CD14-positive monocyte (primary cell): ENCODE measurements around the gene PPM1B. TPM values are rescaled to one million over a fixed set of nuclear protein-coding genes. Genes with fewer than 3 reads are reported as not detected.
A peak's percentile ranks its signal among the peaks of the same experiment; 100 is the strongest.

Experiments used
- DNase-seq, 3 donors: peaks; one replicate each; pipeline ENCODE4 v3.0.0-alpha.2; 2011 to 2022
- H2AFZ ChIP-seq: 2 replicates; pipeline ENCODE4 v1.6.0; 2012; ENCODE audit warnings: mild to moderate bottlenecking, low read depth, low read length, inconsistent platforms; ENCODE audit not compliant: insufficient read depth, poor library complexity, severe bottlenecking
- H3K27ac ChIP-seq, 2 donors: 1 replicate in 1 of 2; 2 replicates in 1 of 2; pipeline ENCODE4 v1.5.1; 2012 to 2013; ENCODE audit warnings: low read length in 2 of 2, control low read depth in 1 of 2, inconsistent platforms in 1 of 2, low read depth in 1 of 2, mild to moderate bottlenecking in 1 of 2
- H3K27me3 ChIP-seq, 2 donors: one replicate each; pipeline versions ENCODE4 v1.6.0 to v1.6.1; 2011 to 2013; ENCODE audit warnings: low read length in 2 of 2; ENCODE audit not compliant: control insufficient read depth in 2 of 2, insufficient read depth in 2 of 2
- H3K36me3 ChIP-seq, 2 donors: replicated peaks in 1 of 2; 1 replicate in 1 of 2; 2 replicates in 1 of 2; pipeline versions ENCODE4 v1.5.1 to v1.6.1; 2012 to 2013; ENCODE audit warnings: low read length in 2 of 2, control low read depth in 1 of 2, inconsistent platforms in 1 of 2, mild to moderate bottlenecking in 1 of 2; ENCODE audit not compliant: insufficient read depth in 2 of 2, control insufficient read depth in 1 of 2
- H3K4me1 ChIP-seq, 2 donors: 1 replicate in 1 of 2; 2 replicates in 1 of 2; pipeline versions ENCODE4 v1.5.1 to v1.6.1; 2012 to 2013; ENCODE audit warnings: low read length in 2 of 2, control low read depth in 1 of 2, inconsistent platforms in 1 of 2, mild to moderate bottlenecking in 1 of 2, moderate library complexity in 1 of 2; ENCODE audit not compliant: insufficient read depth in 2 of 2, control insufficient read depth in 1 of 2
- H3K4me2 ChIP-seq: replicated peaks from 2 replicates; pipeline ENCODE3; 2012; ENCODE audit warnings: low read length, moderate library complexity, mild to moderate bottlenecking; ENCODE audit not compliant: poor library complexity, severe bottlenecking; ENCODE audit errors: extremely low read depth
- H3K4me3 ChIP-seq, 3 experiments: fragments of 200-600 bp in 1 of 3; sonication (generic) in 1 of 3; replicated peaks in 1 of 3; 1 replicate in 2 of 3; 2 replicates in 1 of 3; pipeline ENCODE4 v1.5.1; 2011 to 2013; ENCODE audit warnings: low read length in 3 of 3, mild to moderate bottlenecking in 3 of 3, control low read depth in 2 of 3, low read depth in 2 of 3, inconsistent platforms in 1 of 3, moderate library complexity in 1 of 3
- H3K79me2 ChIP-seq: 2 replicates; pipeline ENCODE4 v1.6.0; 2012; ENCODE audit warnings: mild to moderate bottlenecking, control low read depth, inconsistent platforms, low read length, moderate library complexity; ENCODE audit not compliant: insufficient read depth
- H3K9ac ChIP-seq: 2 replicates; pipeline ENCODE4 v1.6.0; 2017; ENCODE audit warnings: low read length, mild to moderate bottlenecking; ENCODE audit not compliant: insufficient read depth, poor library complexity, severe bottlenecking
- H3K9me3 ChIP-seq, 2 donors: replicated peaks in 1 of 2; 1 replicate in 1 of 2; 2 replicates in 1 of 2; pipeline versions ENCODE4 v1.5.1 to v1.6.1; 2012 to 2013; ENCODE audit warnings: low read length in 2 of 2, control low read depth in 1 of 2; ENCODE audit not compliant: control insufficient read depth in 1 of 2, insufficient read depth in 1 of 2
- H4K20me1 ChIP-seq: 2 replicates; pipeline ENCODE4 v1.6.0; 2012; ENCODE audit warnings: mild to moderate bottlenecking, low read length, control low read depth, moderate library complexity; ENCODE audit not compliant: insufficient read depth
- H3K27ac Mint-ChIP-seq, 7 donors: one replicate each; pipeline ENCODE4 v1.8.0; 2020; ENCODE audit warnings: mild to moderate bottlenecking in 7 of 7, mixed read lengths in 7 of 7, moderate library complexity in 6 of 7, inconsistent platforms in 2 of 7
- H3K27me3 Mint-ChIP-seq, 3 donors: one replicate each; pipeline ENCODE4 v1.8.0; 2021 to 2022; ENCODE audit warnings: low read depth in 3 of 3, mild to moderate bottlenecking in 3 of 3, mixed read lengths in 3 of 3, moderate library complexity in 3 of 3, inconsistent platforms in 1 of 3
- H3K36me3 Mint-ChIP-seq, 2 donors: one replicate each; pipeline ENCODE4 v1.8.0; 2020; ENCODE audit warnings: mixed read lengths in 2 of 2, inconsistent platforms in 1 of 2, mild to moderate bottlenecking in 1 of 2
- H3K4me1 Mint-ChIP-seq: one replicate; pipeline ENCODE4 v1.8.0; 2020; ENCODE audit warnings: mild to moderate bottlenecking, mixed read lengths
- H3K4me3 Mint-ChIP-seq, 2 donors: one replicate each; pipeline ENCODE4 v1.8.0; 2020; ENCODE audit warnings: mild to moderate bottlenecking in 2 of 2, mixed read lengths in 2 of 2, moderate library complexity in 1 of 2
- H3K9me3 Mint-ChIP-seq, 7 donors: one replicate each; pipeline ENCODE4 v1.8.0; 2020 to 2022; ENCODE audit warnings: mixed read lengths in 7 of 7, mild to moderate bottlenecking in 6 of 7, moderate library complexity in 6 of 7, inconsistent platforms in 2 of 7
- CTCF ChIP-seq: fragments of 200-600 bp; IDR thresholded peaks from one replicate; pipeline ENCODE4 v1.8.0; 2022; ENCODE audit warnings: antibody characterized with exemption, mild to moderate bottlenecking
- WGBS: methylation state at CpG from one replicate; pipeline ENCODE4 v1.1.5; 2013; ENCODE audit warnings: missing lambda C conversion rate; ENCODE audit not compliant: insufficient coverage; 5-methylcytosine and 5-hydroxymethylcytosine counted together
- intact Hi-C, 2 donors: fragments of 100-400 bp; cut with micrococcal nuclease; formaldehyde crosslinking; loops; one replicate each; pipeline versions ENCODE4 v1.15.0 to v1.15.1; 2023
- polyA plus RNA-seq, 3 donors: library from polyadenylated mRNA; depleted of rRNA in 1 of 3; unstranded in 2 of 3; stranded (reverse) in 1 of 3; fragments of 300-500 nt in 2 of 3; fragments of >200 nt in 1 of 3; fragmentation: Illumina TruSeq in 2 of 3; gene quantifications; 1 replicate in 2 of 3; 2 replicates in 1 of 3; pipeline ENCODE4 v1.2.3, GENCODE V29; 2012 to 2021

Gene PPM1B
- polyA plus RNA-seq, 3 donors = 17.7 to 34.6 (median 24.9) TPM

- H4K20me1 ChIP-seq = peaks cover 100% of the 10 kb centered on the region
- no peak for DNase-seq
- Mint-ChIP-seq H3K27me3 (no peaks in the 10 kb centered on the region), H3K4me3 (no peak overlapping the region), H3K36me3 (peaks cover 36 to 41% of the 10 kb centered on the region in 2 donors), H3K27ac (peak overlapping the region in 1 of 7 donors; percentile 50), H3K9me3 (no peaks in the 10 kb centered on the region), H3K4me1 (peaks cover 7% of the 10 kb centered on the region)
- TF ChIP-seq CTCF = no peak
- H3K4me3 ChIP-seq = no peak overlapping the region
- no peaks in the 10 kb centered on the region for H3K9me3 ChIP-seq
- no peaks in the 10 kb centered on the region for H3K4me1 ChIP-seq
- no peak overlapping the region for H3K4me2 ChIP-seq
- 100% methylated on average over 2 of the region's 6 CpGs for WGBS
- peaks cover 100% of the 10 kb centered on the region for H3K79me2 ChIP-seq
- H2AFZ ChIP-seq = no peak overlapping the region
- H3K9ac ChIP-seq = no peak overlapping the region
- H3K36me3 ChIP-seq = peaks cover 9 to 48% of the 10 kb centered on the region in 2 donors
- intact Hi-C loops = no loop called here
- no peaks in the 10 kb centered on the region for H3K27me3 ChIP-seq
- H3K27ac ChIP-seq = no peak overlapping the region
These were observed 29.1 kb downstream of the PPM1B start for GRCh38 chr2:44197816-44198215.

GRCh38 chr2:44200011-44200410 lies 31.3 kb downstream of the PPM1B start:
- H3K36me3 Mint-ChIP-seq = peaks cover 40 to 49% of the 10 kb centered on the region in 2 donors
- no peaks in the 10 kb centered on the region for H3K27me3 ChIP-seq
- no peak for TF ChIP-seq CTCF
- H3K4me3 ChIP-seq = no peak overlapping the region
- peaks cover 0 to 3% (median 0%) of the 10 kb centered on the region in 7 donors for H3K9me3 Mint-ChIP-seq
- H3K4me2 ChIP-seq = no peak overlapping the region
- intact Hi-C loops = no loop called here
- no peak for DNase-seq
- peaks cover 12 to 48% of the 10 kb centered on the region in 2 donors for H3K36me3 ChIP-seq
- no peak overlapping the region for H3K27ac ChIP-seq
- H3K4me1 Mint-ChIP-seq = peaks cover 2% of the 10 kb centered on the region
- H3K27ac Mint-ChIP-seq = no peak overlapping the region
- H3K4me3 Mint-ChIP-seq = no peak overlapping the region
- peaks cover 100% of the 10 kb centered on the region for H3K79me2 ChIP-seq
- no peaks in the 10 kb centered on the region for H3K4me1 ChIP-seq
- no peak overlapping the region for H3K9ac ChIP-seq
- no peaks in the 10 kb centered on the region for H3K9me3 ChIP-seq
- peaks cover 100% of the 10 kb centered on the region for H4K20me1 ChIP-seq
- H3K27me3 Mint-ChIP-seq = no peaks in the 10 kb centered on the region
- no peak overlapping the region for H2AFZ ChIP-seq
- WGBS = 100% methylated on average over 1 of the region's 1 CpG
